COLO668 (cell line): ENCODE data around the gene SLC25A46.
"Not testable (repeated sequence)": the region's sequence is repeated elsewhere in the genome, so short reads cannot be mapped to it uniquely, and the experiment has no call there.

Experiments used
- DNase-seq: peaks from one replicate; lab custom pipeline; 2025; ENCODE audit not compliant: unreplicated experiment; lab: John Stamatoyannopoulos, UW

The SLC25A46 gene

GRCh38 chr5:110754181-110754580, 15.4 kb downstream of the SLC25A46 start:
- DNase-seq, result no peak

- DNase-seq, result peak; percentile 6
Measured at GRCh38 chr5:110757118-110757729, 18.4 kb downstream of the SLC25A46 start.

- no peak for DNase-seq
Measured at GRCh38 chr5:110760158-110760557, 21.4 kb downstream of the SLC25A46 start.

GRCh38 chr5:110768138-110768860, 29.5 kb downstream of the SLC25A46 start:
- no peak for DNase-seq

- no peak for DNase-seq
Measured at GRCh38 chr5:110769000-110769681, 30.3 kb downstream of the SLC25A46 start.

- no peak for DNase-seq
Measured at GRCh38 chr5:110770286-110770685, 31.5 kb downstream of the SLC25A46 start.

GRCh38 chr5:110784901-110785300, 46.1 kb downstream of the SLC25A46 start:
- no peak for DNase-seq

- DNase-seq, result no peak
Measured at GRCh38 chr5:110785356-110785755, 46.5 kb downstream of the SLC25A46 start.

- not testable (repeated sequence) for DNase-seq
Measured at GRCh38 chr5:110788006-110788405, 49.2 kb downstream of the SLC25A46 start.

- no peak for DNase-seq
Measured at GRCh38 chr5:110790673-110791072, 51.9 kb downstream of the SLC25A46 start.

- no peak for DNase-seq
Measured at GRCh38 chr5:110802998-110803397, 64.2 kb downstream of the SLC25A46 start.

GRCh38 chr5:110803467-110804326, 64.9 kb downstream of the SLC25A46 start:
- no peak for DNase-seq

GRCh38 chr5:110807169-110807568, 68.4 kb downstream of the SLC25A46 start:
- no peak for DNase-seq

- no peak for DNase-seq
Measured at GRCh38 chr5:110809006-110809405, 70.2 kb downstream of the SLC25A46 start.
